ENCODE measurements around the gene RTN4RL2. TPM values are rescaled to one million over a fixed set of nuclear protein-coding genes. Genes with fewer than 3 reads are reported as not detected.

RTN4RL2 gene
- total RNA-seq, 1 experiment from 2014 or later = 7.0 TPM

GRCh38 chr11:57469268-57469667 is 8.9 kb downstream of the RTN4RL2 start:
- Histone ChIP-seq H2AK5ac (ENCODE audit: insufficient read length, low read length) (no peak overlapping the region), H3K9ac (ENCODE audit: extremely low read depth, insufficient read length, low read length) (no peak overlapping the region), H2BK20ac (ENCODE audit: low read depth, low read length, poor library complexity, severe bottlenecking) (no peak overlapping the region), H3T11ph (ENCODE audit: low read length) (no peak overlapping the region), H2BK5ac (ENCODE audit: insufficient read length, low read length) (no peak overlapping the region), H3K79me2 (ENCODE audit: insufficient read depth, low read length) (no peaks in the 10 kb centered on the region), H3K27ac (ENCODE audit: insufficient read length, low read depth, low read length) (no peak overlapping the region), H3K9me3 (ENCODE audit: control insufficient read depth, low read depth, low read length) (no peaks in the 10 kb centered on the region), H3K23me2 (ENCODE audit: insufficient read length, low read depth, low read length, poor library complexity, severe bottlenecking) (no peaks in the 10 kb centered on the region), H2BK120ac (ENCODE audit: low read depth, low read length, poor library complexity, severe bottlenecking) (no peak overlapping the region), H3K14ac (ENCODE audit: insufficient read depth, low read length) (no peak overlapping the region), H2BK12ac (ENCODE audit: insufficient read length, low read depth, low read length) (no peak overlapping the region), H3K18ac (ENCODE audit: insufficient read length, low read depth, low read length) (no peak overlapping the region), H3K23ac (ENCODE audit: insufficient read length, low read depth, low read length) (no peak overlapping the region), H3K56ac (ENCODE audit: insufficient read length, low read depth, low read length) (no peak overlapping the region), H4K20me1 (ENCODE audit: control insufficient read depth, insufficient read depth, insufficient read length) (no peaks in the 10 kb centered on the region), H3K4me2 (ENCODE audit: insufficient read depth, insufficient read length, low read length) (no peak overlapping the region), H3K4ac (ENCODE audit: low read depth, low read length) (no peak overlapping the region), H3K79me1 (ENCODE audit: insufficient read depth, low read depth, low read length, poor library complexity, severe bottlenecking) (no peaks in the 10 kb centered on the region), H2AFZ (ENCODE audit: low read length) (no peak overlapping the region), H3K27me3 (ENCODE audit: insufficient read depth, low read length) (no peaks in the 10 kb centered on the region), H4K8ac (replicated peaks; ENCODE audit: insufficient read length, low read depth, low read length) (no peak overlapping the region), H3K4me1 (ENCODE audit: insufficient read depth, low read length) (peaks cover 7% of the 10 kb centered on the region; the same call in 1 of the 2 replicates), H4K5ac (ENCODE audit: insufficient read length, low read depth, low read length) (no peak overlapping the region), H4K91ac (ENCODE audit: insufficient read length, low read depth, low read length) (no peak overlapping the region), H2BK15ac (ENCODE audit: low read depth, low read length) (no peak overlapping the region)
- Mint-ChIP-seq H3K4me1 (peaks cover 30 to 39% of the 10 kb centered on the region in 2 experiments), H3K9me3 (no peaks in the 10 kb centered on the region; a peak in 1 of 5 replicates), H3K27ac (no peak overlapping the region), H3K4me3 (no peak overlapping the region), H3K27me3 (ENCODE audit: low read depth) (peaks cover 22% of the 10 kb centered on the region), H3K36me3 (ENCODE audit: insufficient read depth in 1 of 3, low read depth in 3 of 3) (peaks cover 7 to 27% (median 9%) of the 10 kb centered on the region in 3 experiments; a peak in 5 of 7 replicates)
- no peak for DNase-seq
- no CpG with 5 or more reads among the region's 5 CpGs for WGBS (ENCODE audit: extremely low coverage, insufficient read length, low lambda C conversion rate)
- no peak for TF ChIP-seq CTCF (conservative IDR thresholded peaks at IDR 0.05)
